T1000 (cell line): Measurements from ENCODE around the gene PHACTR1.

ENCODE experiments used
- DNase-seq: peaks from one replicate; lab custom pipeline; 2025; ENCODE audit warnings: mixed read lengths; lab: John Stamatoyannopoulos, UW

PHACTR1 gene

DNA sequence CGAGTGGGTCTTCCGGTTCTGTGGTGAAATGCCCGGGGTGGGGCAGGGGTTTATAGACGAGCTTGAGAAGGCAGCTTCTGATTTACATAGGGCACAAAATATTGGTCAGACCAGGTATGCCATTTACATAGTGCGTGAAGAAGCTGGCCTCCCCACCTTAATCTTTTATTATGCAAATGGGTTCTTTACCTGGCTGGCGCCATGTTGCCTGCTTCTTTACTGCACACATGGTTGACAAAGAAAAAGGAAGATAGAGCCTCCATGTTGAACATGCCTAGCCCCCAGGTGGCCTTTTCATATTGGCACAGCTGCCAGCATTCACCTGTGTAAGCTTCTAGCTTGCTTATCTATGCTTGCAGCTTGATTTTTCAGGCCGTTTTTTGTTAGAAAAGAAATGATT is 276.2 kb downstream of the PHACTR1 start:
- no peak for DNase-seq

DNA sequence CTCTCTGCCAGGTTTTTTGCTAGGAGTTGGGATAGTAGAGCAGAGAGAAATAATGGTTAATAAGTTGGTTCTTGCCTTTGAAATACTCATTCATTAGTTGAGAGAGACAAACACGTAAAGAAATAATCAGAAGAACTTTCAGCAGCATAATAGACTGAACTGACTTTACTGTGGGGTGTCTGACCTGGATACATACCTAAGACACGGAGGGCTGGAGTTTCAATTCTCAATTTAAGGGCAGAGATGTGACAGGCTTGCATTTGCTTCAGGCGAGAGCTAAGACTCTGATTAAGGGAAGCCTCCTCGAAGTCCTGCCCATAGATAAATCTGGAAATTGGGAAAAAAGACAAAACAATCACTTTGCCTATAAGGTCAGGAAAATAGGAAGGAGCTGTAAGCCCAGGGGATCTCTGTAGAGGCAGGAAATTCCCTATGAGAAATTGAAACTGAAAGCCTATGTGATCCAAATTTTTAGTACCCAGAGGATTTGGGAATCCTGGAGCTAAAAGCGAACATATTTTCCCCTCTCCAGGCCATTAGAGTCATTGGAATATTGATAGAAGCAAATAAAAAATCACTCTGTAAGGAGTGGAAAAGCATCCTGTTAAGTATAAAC is 276.8 kb downstream of the PHACTR1 start:
- no peak for DNase-seq

DNA sequence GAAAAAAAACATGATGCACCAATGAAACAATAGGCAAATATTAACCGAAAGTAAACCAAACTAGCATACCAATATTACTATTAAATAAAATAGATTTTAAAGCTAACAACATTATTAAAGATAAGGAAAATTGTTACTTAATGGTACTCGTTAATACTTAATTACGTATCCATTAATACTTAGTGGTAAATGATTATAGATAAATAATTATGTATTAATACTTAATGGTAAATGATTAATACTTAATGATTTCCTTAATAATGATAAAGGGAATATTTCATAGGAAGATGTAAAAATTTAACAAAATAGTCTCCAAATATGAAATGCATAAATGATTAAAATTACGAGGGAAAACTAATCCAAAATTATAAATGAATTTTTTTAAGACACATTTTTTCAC is 278.9 kb downstream of the PHACTR1 start:
- no peak for DNase-seq

DNA sequence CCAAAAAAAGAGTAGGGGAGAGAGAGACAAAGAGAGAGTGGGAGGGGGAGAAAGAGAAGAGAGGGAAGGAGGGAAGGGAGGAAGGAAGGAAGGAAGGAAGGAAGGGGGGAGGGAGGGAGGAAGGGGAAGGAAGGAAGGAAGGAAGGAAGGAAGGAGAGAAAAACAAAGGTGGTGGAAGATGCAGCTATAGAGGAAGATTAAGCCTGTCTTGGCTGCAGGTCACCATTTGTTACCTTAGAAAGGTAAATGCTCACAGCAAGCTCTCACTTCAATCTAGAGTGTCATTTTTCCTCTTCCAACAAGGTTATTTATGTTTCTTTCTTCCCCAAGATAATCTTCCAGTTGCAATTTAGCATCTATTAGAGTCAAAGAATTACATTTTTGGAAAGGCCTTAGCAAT is 284.0 kb downstream of the PHACTR1 start:
- no peak for DNase-seq

DNA sequence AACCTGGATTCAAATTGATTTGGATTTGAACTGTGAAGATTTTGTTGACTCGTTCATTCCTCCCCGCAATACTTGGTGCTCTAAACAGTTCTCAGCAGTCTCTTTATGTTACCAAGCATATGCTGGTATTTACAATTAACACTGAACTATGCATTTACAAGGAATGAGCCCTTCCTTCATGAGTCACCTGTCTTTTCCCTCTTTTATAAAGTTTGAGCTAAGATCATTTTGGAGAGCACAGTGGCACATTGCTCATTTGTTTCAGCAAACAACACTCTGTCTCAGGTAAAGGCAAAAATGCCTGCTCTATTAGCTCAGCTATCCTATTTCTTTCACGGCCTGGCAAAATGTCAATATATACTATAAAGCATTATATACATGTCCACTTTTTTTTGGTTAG is 285.4 kb downstream of the PHACTR1 start:
- DNase-seq = no peak

DNA sequence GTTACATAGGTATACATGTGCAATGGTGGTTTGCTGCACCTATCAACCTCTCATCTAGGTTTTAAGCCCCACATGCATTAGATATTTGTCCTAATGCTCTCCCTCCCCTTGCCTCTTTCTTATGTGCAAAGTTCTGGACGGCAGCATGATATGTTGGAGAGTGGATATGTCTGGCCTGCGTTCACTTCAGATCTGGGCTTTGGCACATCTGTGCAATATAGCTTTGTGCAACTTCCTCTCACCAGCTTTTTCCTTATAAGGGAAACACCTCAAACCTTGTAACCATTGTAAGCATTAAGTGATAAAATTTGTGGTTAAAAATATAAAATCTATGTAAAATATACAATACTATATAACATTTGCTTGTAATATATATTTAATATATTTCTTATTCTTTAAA is 288.0 kb downstream of the PHACTR1 start:
- no peak for DNase-seq

DNA sequence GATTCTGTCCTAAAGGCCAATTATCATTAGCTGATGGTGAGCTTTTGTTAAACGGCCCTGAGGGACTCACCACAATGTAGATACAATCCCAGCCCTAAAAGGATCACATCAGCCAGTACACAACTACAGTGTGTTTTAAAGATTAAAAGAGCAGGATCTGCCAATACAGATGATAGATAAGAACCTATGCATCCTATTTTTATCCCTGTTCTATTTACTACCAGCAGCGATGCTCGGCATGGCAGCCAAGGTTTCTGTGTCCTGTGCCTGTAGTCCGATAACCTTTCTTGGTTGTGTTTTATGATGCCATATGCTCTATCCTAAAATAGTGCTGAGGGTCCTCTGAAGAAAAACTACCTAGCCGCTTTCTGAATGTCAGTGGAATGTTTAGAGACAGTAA is 289.4 kb downstream of the PHACTR1 start:
- no peak for DNase-seq

DNA sequence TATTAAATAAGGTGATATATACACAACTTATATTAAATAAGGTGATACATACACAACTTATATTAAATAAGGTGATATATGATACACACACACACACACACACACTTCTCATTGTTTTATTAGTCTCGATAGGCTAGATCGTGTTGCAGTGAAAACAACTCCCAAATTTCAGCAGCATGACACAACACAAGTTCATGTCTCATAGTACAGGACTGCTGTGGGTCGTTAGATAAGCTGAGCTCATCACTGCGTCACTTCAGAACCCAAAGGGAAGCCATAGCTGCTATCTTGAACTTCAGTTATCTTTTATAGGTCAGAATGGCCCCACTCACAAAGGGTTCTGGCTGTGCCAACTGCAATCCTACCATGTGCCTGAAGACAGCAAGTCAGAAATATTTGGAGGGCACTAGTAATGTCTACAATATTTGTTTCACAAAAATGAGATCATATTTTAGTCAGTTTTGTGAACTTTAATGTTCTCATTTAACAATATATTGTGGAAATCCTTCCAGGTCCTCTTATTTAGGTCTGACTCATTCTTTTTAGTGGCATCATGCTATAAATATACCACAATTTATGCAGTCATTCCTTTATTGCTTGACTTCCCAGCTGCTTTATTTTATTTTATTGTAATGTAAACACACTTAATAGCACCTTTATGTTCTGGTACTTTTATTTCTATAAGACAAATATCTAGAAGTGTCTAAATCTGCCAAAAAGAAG is 290.2 kb downstream of the PHACTR1 start:
- no peak for DNase-seq

DNA sequence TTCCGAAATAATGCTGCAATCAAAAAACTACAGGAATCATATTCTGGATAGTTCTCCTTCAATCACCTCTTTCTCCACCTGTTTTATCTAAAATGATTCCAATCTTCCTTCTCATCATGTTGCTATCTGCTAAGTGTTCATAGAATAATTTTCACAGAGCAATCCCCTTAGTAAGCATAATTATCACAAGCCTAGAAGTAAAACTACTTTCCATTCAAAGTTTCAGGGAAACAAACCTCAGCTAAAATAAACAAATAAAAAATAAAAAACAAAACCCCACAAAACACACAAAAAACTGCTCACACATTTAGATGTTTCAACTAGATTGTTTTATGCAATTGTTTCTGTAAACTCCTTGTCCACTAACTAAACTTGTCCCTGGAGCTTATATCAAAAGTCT is 291.2 kb downstream of the PHACTR1 start:
- DNase-seq = no peak

DNA sequence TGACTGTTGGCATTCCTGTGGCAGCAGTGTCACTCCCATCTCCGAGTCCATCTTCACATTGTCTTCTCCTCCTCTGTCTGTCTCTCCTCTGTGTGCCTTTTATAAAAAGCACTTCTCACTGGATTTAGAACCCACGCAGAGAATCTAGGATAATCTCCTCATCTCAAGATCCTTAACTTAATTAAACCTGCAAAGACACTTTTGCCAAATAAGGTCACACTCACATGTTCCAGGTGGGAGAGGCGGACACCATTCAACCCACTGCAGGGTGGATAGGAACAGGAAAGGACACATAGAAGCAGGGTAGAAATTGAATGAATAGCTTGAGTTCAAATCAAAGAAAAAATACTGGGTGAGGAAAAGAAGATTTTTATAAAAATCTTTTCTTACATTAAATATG is 292.5 kb downstream of the PHACTR1 start:
- no peak for DNase-seq

DNA sequence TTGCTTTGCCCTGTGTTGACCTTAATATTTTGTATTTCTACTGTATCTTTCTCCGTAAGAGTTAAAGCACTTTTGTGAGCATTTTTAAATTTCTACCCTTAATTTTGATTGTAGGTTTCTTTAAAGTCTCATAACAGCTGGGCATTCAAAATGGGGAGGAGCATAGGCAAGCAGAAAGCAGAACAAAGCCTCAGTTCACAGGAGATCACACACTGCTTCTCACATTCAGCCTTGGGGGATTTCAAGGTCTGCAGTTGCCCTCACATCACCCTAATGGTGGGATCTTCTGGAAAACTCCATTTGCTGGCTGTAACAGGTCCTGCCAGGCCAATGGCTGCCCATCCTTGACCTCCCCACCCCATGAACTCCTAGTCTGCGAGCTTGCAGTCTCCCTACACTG is 292.9 kb downstream of the PHACTR1 start:
- DNase-seq = no peak

DNA sequence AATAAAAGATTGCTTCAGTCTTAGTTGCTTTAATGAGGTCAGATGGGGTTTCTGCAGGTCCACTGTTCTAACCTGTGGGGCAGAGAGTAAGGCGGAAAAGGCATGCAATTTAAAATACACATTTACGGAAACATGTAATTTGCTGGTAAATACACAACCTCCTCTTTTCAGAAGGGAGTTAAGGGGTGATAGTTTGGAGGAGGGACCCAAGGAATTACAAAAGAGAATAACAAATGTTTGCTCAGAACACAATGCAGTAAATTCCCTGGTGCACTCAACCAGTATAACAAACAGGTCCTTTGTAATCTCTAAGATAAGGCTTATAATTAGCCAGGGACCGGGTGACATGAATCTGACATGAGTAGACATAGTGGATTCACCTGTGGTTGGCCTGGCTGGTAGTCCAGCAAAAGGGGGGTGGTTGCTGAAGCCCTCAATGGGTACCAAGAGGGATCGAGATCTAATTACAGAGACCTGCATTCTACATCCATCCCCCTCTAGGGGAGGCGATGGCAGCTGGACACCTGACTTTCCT is 295.1 kb downstream of the PHACTR1 start:
- no peak for DNase-seq

DNA sequence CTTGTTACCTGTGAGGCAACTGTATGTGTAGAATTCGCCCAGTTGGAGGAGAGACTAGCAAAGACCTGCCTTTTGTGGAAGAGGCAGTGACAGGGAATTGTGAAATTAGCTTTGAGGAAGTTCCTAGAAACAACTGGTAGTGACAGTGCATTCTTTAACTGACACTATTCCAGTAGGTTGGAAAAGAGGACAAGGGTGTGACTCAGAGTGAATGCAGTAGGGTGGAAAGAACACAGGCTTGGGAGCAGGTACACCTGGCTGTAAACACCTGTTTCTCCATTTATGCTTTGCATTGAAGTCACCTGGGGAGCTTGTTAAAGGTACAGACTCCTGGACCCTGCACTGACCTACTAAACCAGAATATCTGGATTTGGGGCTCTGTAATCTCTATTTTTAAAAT is 295.7 kb downstream of the PHACTR1 start:
- DNase-seq = no peak

DNA sequence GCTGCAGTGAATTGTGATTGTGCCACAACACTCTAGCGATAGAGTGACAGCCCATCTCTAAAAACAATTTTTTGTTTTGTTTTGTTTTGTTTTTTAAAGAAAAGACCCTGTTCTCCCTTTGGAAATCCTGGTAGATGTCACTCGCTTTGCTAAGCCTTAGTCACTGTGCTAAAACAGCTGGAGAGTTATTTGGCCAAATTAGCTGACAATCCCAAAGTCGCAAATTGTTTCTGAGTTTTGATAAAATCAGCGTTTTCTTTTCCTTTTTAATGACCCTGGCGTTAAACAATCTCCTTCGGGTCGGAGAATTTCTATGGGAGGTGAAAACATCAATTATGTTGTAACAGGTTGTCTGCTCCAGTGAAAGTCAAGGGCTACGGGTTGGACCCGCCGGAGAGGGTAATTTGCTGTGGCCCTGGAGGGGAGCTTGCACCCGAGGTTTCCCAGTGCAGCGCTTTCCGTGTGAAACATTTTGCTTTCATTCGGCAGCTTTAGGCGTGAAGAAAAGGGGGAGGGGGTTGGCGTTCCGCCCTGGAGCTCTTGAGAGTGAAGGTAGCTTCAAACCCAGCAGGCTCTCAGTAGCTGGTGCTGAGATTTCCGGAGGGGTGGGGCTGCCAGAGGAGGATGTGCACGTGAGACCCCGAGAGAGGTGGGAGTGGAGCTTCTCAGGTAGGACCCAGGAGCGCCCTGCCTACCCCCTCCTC is 296.6 kb downstream of the PHACTR1 start:
- DNase-seq = no peak

DNA sequence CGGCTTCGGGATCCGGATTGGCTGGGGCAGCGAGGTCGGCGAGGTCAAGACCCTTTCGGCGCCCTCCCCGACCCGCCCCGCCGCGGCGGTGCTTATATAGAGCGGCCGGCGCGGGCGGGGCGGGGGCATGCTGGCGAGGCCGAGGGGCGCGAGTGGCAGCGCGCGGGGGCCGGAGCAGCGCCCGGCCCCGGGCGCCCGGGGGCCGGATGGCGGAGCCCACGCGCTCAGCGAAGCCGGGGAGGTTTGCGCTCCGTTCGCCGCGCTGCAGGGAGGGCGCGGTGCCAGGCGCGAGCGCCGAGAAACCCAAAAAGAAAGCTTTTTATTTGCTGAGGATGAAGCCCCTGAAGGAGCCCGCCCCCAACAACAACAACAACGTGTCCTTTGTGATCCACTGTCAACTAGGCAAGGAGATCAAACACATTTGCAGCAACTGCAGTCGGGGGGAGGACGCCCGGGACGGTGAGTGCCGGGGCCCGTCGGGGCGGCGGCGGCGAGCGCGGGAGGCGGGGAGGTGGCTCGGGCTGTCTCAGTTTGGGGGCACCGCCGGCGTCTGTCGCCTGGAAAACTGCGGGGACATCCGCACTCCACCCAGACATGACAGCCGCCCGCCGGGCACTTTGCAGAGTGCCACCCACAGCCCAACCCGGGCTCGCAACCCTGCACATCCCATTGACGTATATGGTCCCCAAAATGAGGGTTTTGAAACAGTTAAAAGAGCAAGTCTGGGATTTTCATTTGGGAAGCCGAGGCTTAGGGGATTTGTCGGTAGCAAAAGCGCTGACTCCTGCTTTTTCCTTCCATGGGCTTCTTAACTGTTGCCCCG is 297.3 kb downstream of the PHACTR1 start:
- DNase-seq = no peak

DNA sequence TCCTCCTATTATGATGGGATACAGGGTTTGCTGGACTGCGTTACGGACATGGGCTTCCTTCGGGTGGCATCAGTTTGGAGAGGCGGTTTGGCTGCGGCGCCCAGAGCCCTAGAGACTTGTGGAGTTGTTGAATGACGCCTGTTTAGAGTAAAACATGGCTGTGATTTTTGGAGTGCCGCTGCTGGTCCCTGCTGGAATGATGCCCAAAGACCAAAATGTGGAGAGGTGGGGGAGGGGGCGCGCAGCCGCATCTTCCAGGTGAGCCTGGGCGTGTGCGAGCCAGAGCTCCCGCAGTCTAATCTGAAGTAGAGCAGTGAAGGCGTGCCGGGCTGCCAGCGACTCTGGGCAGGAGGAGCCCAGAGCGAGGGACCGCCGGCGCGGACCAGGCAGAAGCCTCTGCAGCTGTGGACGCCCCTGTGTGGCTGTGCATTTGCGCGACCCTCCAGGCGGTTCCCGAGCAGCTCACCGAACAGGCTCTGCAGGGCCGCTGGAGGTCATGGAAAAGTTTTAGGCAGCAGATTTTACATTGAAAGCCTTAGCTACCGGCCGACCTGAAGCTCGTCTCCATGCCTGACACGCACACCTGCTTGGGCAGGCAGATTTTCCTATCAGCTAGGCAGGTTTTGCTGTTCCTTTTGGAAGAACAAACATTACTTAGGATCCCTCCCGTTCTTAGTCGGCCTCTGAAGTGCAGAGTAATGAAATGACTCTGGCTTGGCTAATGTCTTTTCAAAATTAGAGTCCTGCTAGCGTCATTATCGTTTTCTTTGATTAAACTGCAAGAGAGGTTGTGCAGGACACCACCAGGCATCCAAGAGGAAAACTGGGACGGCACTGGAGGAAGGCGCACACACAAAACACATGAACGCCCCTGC is 298.2 kb downstream of the PHACTR1 start:
- no peak for DNase-seq

DNA sequence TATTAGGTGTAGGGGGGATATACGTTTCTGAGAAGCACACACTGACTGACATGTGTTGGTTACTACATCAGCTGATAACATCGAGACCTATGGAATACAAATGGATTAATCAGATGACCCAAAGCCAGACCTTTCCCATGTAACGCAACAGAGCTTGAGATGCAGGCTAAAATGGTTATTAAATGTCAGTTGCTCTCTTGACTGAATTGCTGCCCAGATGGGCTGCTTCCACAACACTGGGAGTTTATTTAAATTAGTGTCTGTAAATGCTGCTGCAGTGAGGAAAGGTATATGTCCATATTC is 298.8 kb downstream of the PHACTR1 start:
- DNase-seq = no peak

DNA sequence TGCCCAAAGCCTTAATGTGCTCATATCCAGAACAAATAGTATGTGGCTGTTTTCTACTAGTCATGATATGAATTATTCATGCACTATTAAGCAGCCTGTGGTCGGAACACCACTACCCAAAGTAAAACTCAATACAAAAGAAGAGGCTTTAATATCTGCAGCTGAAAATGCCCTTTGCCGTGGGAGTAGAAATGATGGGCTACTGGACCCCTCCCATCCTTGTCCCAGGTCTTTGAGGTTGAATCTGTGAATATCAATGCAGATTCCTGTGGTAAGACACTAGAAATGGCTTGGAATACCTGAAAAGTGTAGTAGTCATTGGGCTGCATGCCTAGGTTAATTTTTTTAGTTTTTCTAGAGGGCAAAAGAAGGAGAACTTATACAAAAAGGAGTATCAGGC is 308.0 kb downstream of the PHACTR1 start:
- no peak for DNase-seq

DNA sequence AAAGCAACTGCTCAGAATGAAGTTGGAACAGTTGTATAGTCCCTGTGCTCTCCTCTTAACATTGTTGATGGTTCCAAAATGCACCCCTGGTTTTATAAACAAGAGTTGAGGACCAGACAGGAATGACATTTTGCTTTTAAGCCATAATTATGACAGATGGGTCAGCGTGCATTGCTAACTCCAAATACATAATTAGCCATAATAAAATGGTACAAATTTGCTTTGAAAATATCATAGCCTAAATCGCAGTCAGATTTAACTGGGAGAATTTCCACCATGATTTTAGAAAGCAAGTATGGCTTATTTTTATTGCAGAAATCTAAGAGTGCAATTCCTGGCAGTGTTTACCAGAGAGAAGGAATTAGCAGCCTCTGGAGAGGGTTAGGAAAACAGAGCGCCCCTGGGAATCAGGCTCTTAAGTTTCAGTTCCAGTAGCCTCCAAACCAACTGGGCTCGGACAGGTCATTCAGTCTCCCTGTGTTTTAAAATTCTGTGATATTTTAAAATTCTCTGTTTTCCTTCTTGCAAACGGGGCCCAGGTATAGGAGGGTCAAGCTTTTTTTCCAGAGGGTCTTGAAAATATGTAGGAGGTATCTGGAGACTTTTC is 309.4 kb downstream of the PHACTR1 start:
- DNase-seq = no peak

DNA sequence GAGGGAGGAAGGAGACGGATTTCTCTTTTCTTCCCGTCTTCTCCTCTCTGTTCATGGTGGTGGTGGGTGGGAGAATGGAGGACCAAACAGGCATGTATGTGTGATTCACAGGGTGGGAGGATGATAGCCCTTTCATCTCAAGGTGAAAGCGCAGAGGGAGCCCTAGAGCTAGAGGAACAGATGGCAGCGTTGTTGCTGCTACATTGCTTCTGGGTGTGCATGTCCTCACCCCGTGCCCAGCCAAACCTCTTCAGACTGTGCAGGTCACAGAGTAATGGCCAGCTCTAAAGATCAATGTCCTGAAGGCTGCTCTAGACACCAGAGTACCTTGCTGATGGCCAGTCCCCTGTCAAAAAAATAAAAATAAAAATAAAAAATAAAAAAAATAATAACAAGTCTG is 310.0 kb downstream of the PHACTR1 start:
- no peak for DNase-seq

DNA sequence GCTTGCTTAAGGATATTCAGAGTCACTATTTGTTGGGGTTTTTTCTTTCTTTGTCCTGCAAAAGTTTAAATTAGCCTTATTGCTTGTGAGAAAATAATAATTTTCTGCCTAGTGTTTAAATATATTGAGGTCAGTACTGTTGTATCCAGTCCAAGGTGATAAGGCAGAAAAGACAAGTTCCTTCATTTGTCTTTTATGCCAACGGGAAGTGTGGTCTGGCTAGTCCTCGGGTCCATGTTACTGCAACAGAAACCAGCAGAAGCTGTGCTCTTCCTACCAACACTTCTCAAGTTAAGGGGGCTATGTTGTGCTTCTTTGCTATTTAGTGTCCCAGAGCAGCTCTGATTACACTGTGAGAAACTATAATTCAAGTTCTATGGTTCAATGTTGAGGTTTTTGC is 310.6 kb downstream of the PHACTR1 start:
- DNase-seq = no peak
